ENCODE data around the gene HPSE2. TPM values are rescaled to one million over a fixed set of nuclear protein-coding genes. Genes with fewer than 3 reads are reported as not detected.

Gene HPSE2
- total and polyA plus RNA-seq, 2 of the 13 experiments (the other 11 are each of a cell fraction or from before 2014, with no cell fraction given) = 0.01 TPM; not detected in 1

DNA sequence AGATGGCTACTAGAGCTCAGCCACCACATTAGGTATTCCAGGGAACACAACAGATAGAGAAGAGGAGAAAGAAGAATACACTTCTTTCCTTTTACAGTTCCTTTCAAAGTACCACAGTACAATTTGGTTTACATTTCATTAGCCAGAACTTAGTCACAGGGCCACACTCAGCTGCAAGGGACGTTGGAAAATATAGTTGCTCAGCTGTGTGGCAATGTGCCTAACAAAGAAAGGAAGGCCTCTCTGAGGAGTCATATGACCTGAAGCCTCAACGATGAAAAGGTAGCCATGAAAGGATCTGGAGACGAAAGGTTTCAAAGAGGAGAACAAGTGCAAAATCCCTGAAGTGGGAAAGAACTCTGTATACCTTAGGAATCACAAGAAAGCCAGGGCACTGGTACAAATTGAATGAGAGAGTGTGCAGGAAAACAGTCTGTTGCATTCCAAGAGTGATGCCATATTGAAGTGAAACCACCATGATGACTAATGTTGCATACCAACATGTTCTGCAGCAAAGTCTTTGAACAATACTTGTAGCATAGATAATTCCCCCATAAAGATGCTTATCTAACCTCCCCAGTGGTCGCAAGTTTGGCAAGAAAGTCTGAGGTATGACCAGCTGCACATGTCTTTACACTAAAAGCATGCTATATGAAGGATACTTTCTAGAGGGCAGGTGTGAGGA, 278.9 kb downstream of the HPSE2 start:
- Histone ChIP-seq H3K79me2 (ENCODE audit: insufficient read depth, low read length) (no peaks in the 10 kb centered on the region), H3K4me1 (ENCODE audit: insufficient read depth, low read length) (no peaks in the 10 kb centered on the region), H3K27ac (ENCODE audit: extremely low read length, insufficient read depth, low read length) (no peak overlapping the region), H3K9me3 (ENCODE audit: low read length) (no peaks in the 10 kb centered on the region), H3K36me3 (replicated peaks in 1 of 2; ENCODE audit: control insufficient read depth in 1 of 2, insufficient read depth in 2 of 2, low read length in 2 of 2) (no peaks in the 10 kb centered on the region), H4K20me1 (ENCODE audit: insufficient read depth, low read length) (no peaks in the 10 kb centered on the region), H2AFZ (ENCODE audit: low read length) (no peak overlapping the region), H3K4me2 (ENCODE audit: low read depth, low read length) (no peak overlapping the region), H3K9ac (ENCODE audit: insufficient read depth, low read depth, low read length) (no peak overlapping the region), H3K4me3 (replicated peaks in 1 of 3; ENCODE audit: insufficient read depth in 1 of 3, low read depth in 2 of 3, low read length in 3 of 3) (no peak overlapping the region), H3K27me3 (ENCODE audit: control insufficient read depth in 1 of 2, insufficient read depth in 2 of 2, low read length in 2 of 2) (no peaks in the 10 kb centered on the region)
- no peak for ATAC-seq
- DNase-seq (ENCODE audit: low spot score) = no peak
- no TSS peak for BruUV-seq (replicated peaks)
- ChIA-PET POLR2A (no interaction called here), CTCF (ENCODE audit: low intra/inter-chr PET ratio, low total read pairs) (no interaction called here)
- in situ Hi-C loops (cut with HindIII; ENCODE audit: extremely low pct_ligation_motif_present, low pct_unique_long_range_greater_than_20kb) (no loop called here), intact Hi-C loops (cut with micrococcal nuclease; ENCODE audit: unreplicated experiment) (no loop called here)
- FAIRE-seq = no peak
- no peak for TF ChIP-seq ZNF441 (CRISPR knock-in tag; IDR thresholded peaks at IDR 0.05; ENCODE audit: borderline replicate concordance)
- TF ChIP-seq ZNF225 (CRISPR knock-in tag; IDR thresholded peaks at IDR 0.05) = no peak
- WGBS (ENCODE audit: low lambda C conversion rate) = under 1% methylated on average over 4 of the region's 4 CpGs

DNA sequence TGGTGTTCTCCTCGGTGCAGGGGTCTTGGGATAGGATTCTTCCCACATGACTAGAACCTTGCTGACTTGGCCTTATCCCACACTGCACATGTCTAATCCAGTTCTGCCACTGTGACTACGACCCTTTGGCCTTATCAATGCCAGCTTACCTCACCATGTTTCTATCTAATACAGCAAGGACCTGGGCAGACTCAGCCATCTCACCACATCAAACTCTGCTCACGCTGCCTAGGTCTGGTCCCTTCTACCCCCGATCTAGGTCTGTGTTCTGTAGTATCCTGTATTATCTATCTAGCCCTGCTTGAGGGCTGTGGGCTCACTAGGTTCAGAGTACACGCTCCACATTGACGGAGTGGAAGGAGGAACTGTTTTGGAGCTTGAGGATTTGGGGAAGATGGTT, 282.4 kb downstream of the HPSE2 start:
- no peaks in the 10 kb centered on the region for H3K27me3 ChIP-seq (ENCODE audit: control insufficient read depth in 1 of 2, insufficient read depth in 2 of 2, low read length in 2 of 2)
- in situ Hi-C loops (cut with HindIII; ENCODE audit: extremely low pct_ligation_motif_present, low pct_unique_long_range_greater_than_20kb) (no loop called here), intact Hi-C loops (cut with micrococcal nuclease; ENCODE audit: unreplicated experiment) (no loop called here)
- TF ChIP-seq ZBTB20 (CRISPR knock-in tag; IDR thresholded peaks at IDR 0.05; ENCODE audit: borderline replicate concordance, low read depth) (no peak), MIER3 (CRISPR knock-in tag; IDR thresholded peaks at IDR 0.05; ENCODE audit: borderline replicate concordance) (no peak), SRSF4 (IDR thresholded peaks at IDR 0.05; ENCODE audit: low read depth, low read length, poor library complexity, severe bottlenecking) (no peak), CBFB (CRISPR knock-in tag; IDR thresholded peaks at IDR 0.05) (no peak)
- no peak for ATAC-seq
- H3K4me1 ChIP-seq (ENCODE audit: insufficient read depth, low read length) = no peaks in the 10 kb centered on the region
- H3K4me2 ChIP-seq (ENCODE audit: low read depth, low read length) = no peak overlapping the region
- no peak for FAIRE-seq
- no peak overlapping the region for H2AFZ ChIP-seq (ENCODE audit: low read length)
- DNase-seq (ENCODE audit: low spot score) = no peak
- no peaks in the 10 kb centered on the region for H3K79me2 ChIP-seq (ENCODE audit: insufficient read depth, low read length)
- H3K9ac ChIP-seq (ENCODE audit: insufficient read depth, low read depth, low read length) = no peak overlapping the region
- WGBS (ENCODE audit: low lambda C conversion rate) = 20% methylated on average over 5 of the region's 6 CpGs
- no peaks in the 10 kb centered on the region for H3K9me3 ChIP-seq (ENCODE audit: low read length)
- ChIA-PET CTCF (ENCODE audit: low intra/inter-chr PET ratio, low total read pairs) (no interaction called here), POLR2A (no interaction called here)
- H3K36me3 ChIP-seq (replicated peaks in 1 of 2; ENCODE audit: control insufficient read depth in 1 of 2, insufficient read depth in 2 of 2, low read length in 2 of 2) = no peaks in the 10 kb centered on the region
- H3K27ac ChIP-seq (ENCODE audit: extremely low read length, insufficient read depth, low read length) = no peak overlapping the region
- H4K20me1 ChIP-seq (ENCODE audit: insufficient read depth, low read length) = no peaks in the 10 kb centered on the region
- BruUV-seq (replicated peaks) = no TSS peak
- no peak overlapping the region for H3K4me3 ChIP-seq (replicated peaks in 1 of 3; ENCODE audit: insufficient read depth in 1 of 3, low read depth in 2 of 3, low read length in 3 of 3)
